ENCODE data around the gene ARHGAP10.

- TF ChIP-seq POLR2AphosphoS5 (IDR thresholded peaks at IDR 0.05; ENCODE audit: low read depth, low read length) (no peak), CTCF (IDR thresholded peaks at IDR 0.05) (peak; percentile 78)
Measured at GRCh38 chr4:147984065-147984777, 252.3 kb downstream of the ARHGAP10 start.

Measured in Panc1 (cell line).